Sciatic nerve (tissue), 2 donors: ENCODE measurements around the gene PRKCD. TPM values are rescaled to one million over a fixed set of nuclear protein-coding genes. Genes with fewer than 3 reads are reported as not detected.

ENCODE experiments used
- ATAC-seq: fragments of 200-7000 bp; cut with Tn5 transposase; one replicate; pipeline ENCODE4 v1.9.1; 2020; ENCODE audit warnings: mild to moderate bottlenecking, moderate library complexity
- DNase-seq: peaks from one replicate; pipeline ENCODE4 v3.0.0-alpha.2; 2020; ENCODE audit warnings: low spot score
- intact Hi-C: fragments of 100-400 bp; cut with DNase I; formaldehyde crosslinking; loops from one replicate; pipeline ENCODE4 v1.14.2; 2022
- total RNA-seq: library from RNA; stranded (reverse); fragmentation: NEBNext Ultra II Directional; extraction: Animal tissue kit (Norgen Biotek cat#: 25700); gene quantifications from one replicate; pipeline ENCODE4 v1.2.1, GENCODE V29; 2021
- donor health status: DM: no; HTN: no; CAD: no.
- donor health status: DM: no; HTN: no; CAD: no.

The PRKCD gene
- total RNA-seq, 1 donor from 2014 or later = 30.3 TPM

- DNase-seq (peak; percentile 76), ATAC-seq (peak; percentile 64)
- intact Hi-C loops = no loop called here
Measured at GRCh38 chr3:53182764-53183355, 21.9 kb downstream of the PRKCD start.

GRCh38 chr3:53183514-53183913 is 22.5 kb downstream of the PRKCD start:
- ATAC-seq (no peak), DNase-seq (no peak)
- intact Hi-C loops = no loop called here

- intact Hi-C loops = no loop called here
- ATAC-seq (no peak), DNase-seq (no peak)
Measured at GRCh38 chr3:53184701-53185100, 23.7 kb downstream of the PRKCD start.

GRCh38 chr3:53185761-53186465 is 24.9 kb downstream of the PRKCD start:
- intact Hi-C loops = no loop called here
- DNase-seq = no peak
- ATAC-seq = no peak

- intact Hi-C loops = no loop called here
- ATAC-seq = no peak
- no peak for DNase-seq
Measured at GRCh38 chr3:53186726-53187125, 25.7 kb downstream of the PRKCD start.

GRCh38 chr3:53187430-53187829 is 26.4 kb downstream of the PRKCD start:
- ATAC-seq = no peak
- intact Hi-C loops = no loop called here

GRCh38 chr3:53188136-53188685 is 27.2 kb downstream of the PRKCD start:
- no peak for ATAC-seq
- intact Hi-C loops = no loop called here
- no peak for DNase-seq

More at GRCh38 chr3:53187430-53187829, 26.4 kb downstream of the PRKCD start:
- DNase-seq = no peak

GRCh38 chr3:53188720-53189119 is 27.7 kb downstream of the PRKCD start:
- ATAC-seq (no peak), DNase-seq (no peak)
- intact Hi-C loops = no loop called here

GRCh38 chr3:53189276-53189675 is 28.3 kb downstream of the PRKCD start:
- no peak for ATAC-seq
- intact Hi-C loops = no loop called here
- no peak for DNase-seq

GRCh38 chr3:53190659-53191058 is 29.6 kb downstream of the PRKCD start:
- intact Hi-C loops = no loop called here
- DNase-seq = no peak
- no peak for ATAC-seq

GRCh38 chr3:53191836-53192480 is 30.9 kb downstream of the PRKCD start:
- intact Hi-C loops = no loop called here
- DNase-seq (peak; percentile 50), ATAC-seq (no peak)

GRCh38 chr3:53192608-53193007 is 31.6 kb downstream of the PRKCD start:
- no peak for DNase-seq
- ATAC-seq = no peak
- intact Hi-C loops = no loop called here

GRCh38 chr3:53193466-53194209 is 32.6 kb downstream of the PRKCD start:
- intact Hi-C loops = no loop called here
- DNase-seq (no peak), ATAC-seq (peak; percentile 69)

GRCh38 chr3:53194210-53195065 is 33.4 kb downstream of the PRKCD start:
- DNase-seq (no peak), ATAC-seq (peak; percentile 15)
- intact Hi-C loops = loop anchor here (5.0 kb wide), 1 partner anchor 82 kb away; no protein-coding TSS in a partner anchor

- no peak for ATAC-seq
- intact Hi-C loops = loop anchor here (5.0 kb wide), 1 partner anchor 83 kb away; no protein-coding TSS in a partner anchor
- DNase-seq = no peak
Measured at GRCh38 chr3:53195066-53195450, 34.0 kb downstream of the PRKCD start.

- ATAC-seq = peak; percentile 76
- intact Hi-C loops = loop anchor here (5.0 kb wide), 1 partner anchor 84 kb away; no protein-coding TSS in a partner anchor
- peak; percentile 78 for DNase-seq
Measured at GRCh38 chr3:53195602-53196574, 34.9 kb downstream of the PRKCD start.
